Caco-2 (cell line): ENCODE data around the gene OR5L1. TPM values are rescaled to one million over a fixed set of nuclear protein-coding genes. Genes with fewer than 3 reads are reported as not detected.

ENCODE experiments used
- BruUV-seq: library from RNA; stranded (reverse); fragments of 400-500 nt; replicated peaks from 2 replicates; lab custom pipeline; 2021; lab: Mats Ljungman, UMichigan
- CTCF ChIA-PET: fragments of 300-600 bp; sonication (Branson Sonifier 250); formaldehyde crosslinking; loops from one replicate; lab custom pipeline; 2022; ENCODE audit warnings: antibody characterized with exemption; lab: Charles Lee
- POLR2A ChIA-PET: fragments of 300-600 bp; sonication (Branson Sonifier 250); formaldehyde crosslinking; loops from one replicate; lab custom pipeline; 2022; ENCODE audit warnings: antibody characterized with exemption; lab: Charles Lee
- DNase-seq, 2 experiments: peaks; one replicate each; pipeline versions ENCODE4 v3.0.0 to v3.0.0-alpha.2; 2020 to 2022
- H3K27me3 ChIP-seq: replicated peaks from 2 replicates; pipeline ENCODE4 v1.6.0; 2011; ENCODE audit warnings: low read length; ENCODE audit not compliant: control insufficient read depth, insufficient read depth
- H3K36me3 ChIP-seq: 2 replicates; pipeline ENCODE4 v1.5.1; 2011; ENCODE audit warnings: low read length; ENCODE audit not compliant: control insufficient read depth, insufficient read depth
- H3K4me1 ChIP-seq: fragments of 250-450 bp; sonication (Bioruptor Pico); 2 replicates; pipeline ENCODE4 v1.5.1; 2020; ENCODE audit warnings: mild to moderate bottlenecking
- H3K4me3 ChIP-seq: 2 replicates; pipeline ENCODE4 v1.5.1; 2011; ENCODE audit warnings: low read depth, mild to moderate bottlenecking, control low read depth, low read length
- H3K9me3 ChIP-seq: fragments of 250-450 bp; sonication (Bioruptor Pico); 2 replicates; pipeline ENCODE4 v1.5.1; 2020; ENCODE audit warnings: mild to moderate bottlenecking, moderate library complexity
- H3K27ac Mint-ChIP-seq: one replicate; pipeline ENCODE4 v1.8.0; 2022; ENCODE audit warnings: mixed read lengths; ENCODE audit not compliant: unreplicated experiment
- H3K27me3 Mint-ChIP-seq: one replicate; pipeline ENCODE4 v1.8.0; 2022; ENCODE audit warnings: mixed read lengths; ENCODE audit not compliant: insufficient read depth, unreplicated experiment
- H3K36me3 Mint-ChIP-seq: one replicate; pipeline ENCODE4 v1.8.0; 2022; ENCODE audit warnings: mild to moderate bottlenecking, mixed read lengths; ENCODE audit not compliant: insufficient read depth, unreplicated experiment
- H3K4me1 Mint-ChIP-seq: one replicate; pipeline ENCODE4 v1.8.0; 2022; ENCODE audit warnings: low read depth, mixed read lengths; ENCODE audit not compliant: unreplicated experiment
- H3K4me3 Mint-ChIP-seq: one replicate; pipeline ENCODE4 v1.8.0; 2022; ENCODE audit warnings: mild to moderate bottlenecking, moderate library complexity, mixed read lengths; ENCODE audit not compliant: unreplicated experiment
- H3K9me3 Mint-ChIP-seq: one replicate; pipeline ENCODE4 v1.8.0; 2022; ENCODE audit warnings: mixed read lengths; ENCODE audit not compliant: unreplicated experiment
- intact Hi-C: fragments of 100-400 bp; cut with micrococcal nuclease; formaldehyde crosslinking; loops from one replicate; pipeline ENCODE4 v1.10.0; 2022; ENCODE audit not compliant: unreplicated experiment
- total RNA-seq: library from RNA; stranded (reverse); gene quantifications from 2 replicates; pipeline ENCODE4 v1.2.3, GENCODE V29; 2022
- TF ChIP-seq, protein P1 (sequence below), 2 experiments: fragments of 200-600 bp in 1 of 2; IDR thresholded peaks; 1 replicate in 1 of 2; 2 replicates in 1 of 2; pipeline versions ENCODE4 v1.5.1 to v1.8.0; 2011 to 2022; ENCODE audit warnings: antibody characterized with exemption in 1 of 2, control low read depth in 1 of 2, inconsistent platforms in 1 of 2, low read depth in 1 of 2, low read length in 1 of 2, mild to moderate bottlenecking in 1 of 2, moderate library complexity in 1 of 2; ENCODE audit not compliant: insufficient read depth in 1 of 2, severe bottlenecking in 1 of 2, unreplicated experiment in 1 of 2

The OR5L1 gene
- total RNA-seq, 1 experiment from 2014 or later, result not detected

DNA sequence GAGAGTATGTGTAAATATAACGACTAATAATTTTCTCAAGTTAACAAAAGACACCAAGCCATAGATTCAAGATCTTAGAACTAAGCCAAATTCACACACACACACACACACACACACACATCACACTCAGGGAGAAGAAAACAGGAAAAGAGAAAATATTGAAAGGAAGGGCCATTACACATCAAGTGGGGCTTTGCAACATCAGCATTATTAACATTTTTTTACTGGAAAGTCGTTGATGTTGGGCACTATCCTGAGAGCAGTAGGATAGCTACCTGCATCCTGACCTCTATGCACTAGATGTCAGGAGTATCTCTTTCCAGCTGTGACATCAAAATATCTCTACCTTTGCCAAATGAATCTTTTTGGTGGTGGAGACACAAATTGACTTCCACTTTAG is 36.3 kb downstream of the OR5L1 start:
- no peaks in the 10 kb centered on the region for H3K36me3 Mint-ChIP-seq
- Histone ChIP-seq H3K36me3 (no peaks in the 10 kb centered on the region), H3K27me3 (no peaks in the 10 kb centered on the region), H3K9me3 (no peaks in the 10 kb centered on the region), H3K4me3 (no peak overlapping the region), H3K4me1 (no peaks in the 10 kb centered on the region)
- no peak overlapping the region for H3K4me3 Mint-ChIP-seq
- no peak overlapping the region for H3K27ac Mint-ChIP-seq
- CTCF ChIA-PET, result no interaction called here
- POLR2A ChIA-PET, result no interaction called here
- no peak for DNase-seq
- intact Hi-C loops, result no loop called here
- no peaks in the 10 kb centered on the region for H3K27me3 Mint-ChIP-seq
- H3K4me1 Mint-ChIP-seq, result no peaks in the 10 kb centered on the region
- no peaks in the 10 kb centered on the region for H3K9me3 Mint-ChIP-seq
- TF ChIP-seq, protein P1, sequence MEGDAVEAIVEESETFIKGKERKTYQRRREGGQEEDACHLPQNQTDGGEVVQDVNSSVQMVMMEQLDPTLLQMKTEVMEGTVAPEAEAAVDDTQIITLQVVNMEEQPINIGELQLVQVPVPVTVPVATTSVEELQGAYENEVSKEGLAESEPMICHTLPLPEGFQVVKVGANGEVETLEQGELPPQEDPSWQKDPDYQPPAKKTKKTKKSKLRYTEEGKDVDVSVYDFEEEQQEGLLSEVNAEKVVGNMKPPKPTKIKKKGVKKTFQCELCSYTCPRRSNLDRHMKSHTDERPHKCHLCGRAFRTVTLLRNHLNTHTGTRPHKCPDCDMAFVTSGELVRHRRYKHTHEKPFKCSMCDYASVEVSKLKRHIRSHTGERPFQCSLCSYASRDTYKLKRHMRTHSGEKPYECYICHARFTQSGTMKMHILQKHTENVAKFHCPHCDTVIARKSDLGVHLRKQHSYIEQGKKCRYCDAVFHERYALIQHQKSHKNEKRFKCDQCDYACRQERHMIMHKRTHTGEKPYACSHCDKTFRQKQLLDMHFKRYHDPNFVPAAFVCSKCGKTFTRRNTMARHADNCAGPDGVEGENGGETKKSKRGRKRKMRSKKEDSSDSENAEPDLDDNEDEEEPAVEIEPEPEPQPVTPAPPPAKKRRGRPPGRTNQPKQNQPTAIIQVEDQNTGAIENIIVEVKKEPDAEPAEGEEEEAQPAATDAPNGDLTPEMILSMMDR (IDR thresholded peaks at IDR 0.05; ENCODE audit: insufficient read depth in 1 of 2, low read depth in 1 of 2, low read length in 1 of 2, severe bottlenecking in 1 of 2, unreplicated experiment in 1 of 2), result no peak
- BruUV-seq, result no TSS peak

- no peaks in the 10 kb centered on the region for H3K27me3 Mint-ChIP-seq
- intact Hi-C loops, result no loop called here
- H3K4me1 ChIP-seq, result no peaks in the 10 kb centered on the region
- H3K36me3 ChIP-seq, result no peaks in the 10 kb centered on the region
- TF ChIP-seq, protein P1 (IDR thresholded peaks at IDR 0.05; ENCODE audit: insufficient read depth in 1 of 2, low read depth in 1 of 2, low read length in 1 of 2, severe bottlenecking in 1 of 2, unreplicated experiment in 1 of 2), result no peak
- ChIA-PET CTCF (no interaction called here), POLR2A (no interaction called here)
- H3K4me1 Mint-ChIP-seq, result no peaks in the 10 kb centered on the region
- no peaks in the 10 kb centered on the region for H3K36me3 Mint-ChIP-seq
- H3K4me3 Mint-ChIP-seq, result no peak overlapping the region
- H3K9me3 ChIP-seq, result no peaks in the 10 kb centered on the region
- DNase-seq, result no peak
- H3K27me3 ChIP-seq, result no peaks in the 10 kb centered on the region
- no peaks in the 10 kb centered on the region for H3K9me3 Mint-ChIP-seq
- H3K27ac Mint-ChIP-seq, result no peak overlapping the region
- no peak overlapping the region for H3K4me3 ChIP-seq
- BruUV-seq, result no TSS peak
Measured at GRCh38 chr11:55849037-55849436, 37.9 kb downstream of the OR5L1 start.

GRCh38 chr11:55852141-55852540 is 41.0 kb downstream of the OR5L1 start:
- H3K4me3 ChIP-seq, result no peak overlapping the region
- intact Hi-C loops, result no loop called here
- no peak for DNase-seq
- BruUV-seq, result no TSS peak
- no peaks in the 10 kb centered on the region for H3K4me1 ChIP-seq
- TF ChIP-seq, protein P1 (IDR thresholded peaks at IDR 0.05; ENCODE audit: insufficient read depth in 1 of 2, low read depth in 1 of 2, low read length in 1 of 2, severe bottlenecking in 1 of 2, unreplicated experiment in 1 of 2), result no peak
- Mint-ChIP-seq H3K27ac (no peak overlapping the region), H3K36me3 (no peaks in the 10 kb centered on the region), H3K27me3 (no peaks in the 10 kb centered on the region), H3K9me3 (no peaks in the 10 kb centered on the region), H3K4me1 (no peaks in the 10 kb centered on the region), H3K4me3 (no peak overlapping the region)
- H3K9me3 ChIP-seq, result no peaks in the 10 kb centered on the region
- ChIA-PET CTCF (no interaction called here), POLR2A (no interaction called here)
- H3K27me3 ChIP-seq, result no peaks in the 10 kb centered on the region
- no peaks in the 10 kb centered on the region for H3K36me3 ChIP-seq
